NOMO-1 treated with dmso at 0.1 percent for 144 hours (cell line): Measurements from ENCODE around the gene CD226.
"Not testable (repeated sequence)": the region's sequence is repeated elsewhere in the genome, so short reads cannot be mapped to it uniquely, and the experiment has no call there.

Source experiments
- DNase-seq: peaks from one replicate; lab custom pipeline; 2025; ENCODE audit not compliant: unreplicated experiment; lab: John Stamatoyannopoulos, UW

The CD226 gene

DNA sequence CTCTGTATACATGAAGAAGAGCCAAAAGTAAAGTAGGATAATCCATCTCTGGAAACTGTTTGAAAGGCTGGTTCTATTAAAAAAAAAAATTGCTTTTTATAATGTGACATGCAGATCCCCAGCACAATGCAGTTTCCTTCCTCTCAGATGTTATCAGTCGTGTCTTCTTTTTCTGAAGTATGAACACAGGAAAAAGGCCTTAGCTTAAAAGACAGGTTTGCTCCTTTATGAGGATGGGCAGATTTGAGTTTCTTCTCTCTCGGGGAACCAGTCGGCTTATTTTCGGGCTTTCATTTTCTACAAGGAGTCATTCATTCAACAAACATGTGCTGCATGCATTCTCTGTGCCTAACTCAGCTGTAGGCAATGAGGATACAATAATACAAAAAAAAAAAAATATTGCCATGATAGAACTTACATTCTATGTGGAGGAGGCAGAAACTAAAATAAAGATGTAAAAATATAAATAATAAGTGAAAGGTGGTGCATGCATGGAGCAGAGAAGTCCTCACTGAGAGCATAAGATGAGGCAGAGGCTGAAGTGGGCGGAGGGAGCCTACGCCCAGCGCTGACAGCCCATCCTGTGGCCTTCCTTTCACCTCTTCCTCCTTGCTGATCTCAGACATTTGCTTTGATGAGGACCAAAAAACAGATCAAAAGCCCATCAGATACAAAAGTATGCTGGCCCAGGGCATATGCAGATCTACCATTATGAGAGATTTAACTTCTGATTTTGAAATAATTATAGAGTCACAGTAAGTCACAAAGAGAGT, at the start of gene CD226:
Gene CD226, minus strand, starts transcription at position 513 of the 773 bp plus-strand sequence. Its CDS starts 467 bp downstream, at position 46.
- no peak for DNase-seq

DNA sequence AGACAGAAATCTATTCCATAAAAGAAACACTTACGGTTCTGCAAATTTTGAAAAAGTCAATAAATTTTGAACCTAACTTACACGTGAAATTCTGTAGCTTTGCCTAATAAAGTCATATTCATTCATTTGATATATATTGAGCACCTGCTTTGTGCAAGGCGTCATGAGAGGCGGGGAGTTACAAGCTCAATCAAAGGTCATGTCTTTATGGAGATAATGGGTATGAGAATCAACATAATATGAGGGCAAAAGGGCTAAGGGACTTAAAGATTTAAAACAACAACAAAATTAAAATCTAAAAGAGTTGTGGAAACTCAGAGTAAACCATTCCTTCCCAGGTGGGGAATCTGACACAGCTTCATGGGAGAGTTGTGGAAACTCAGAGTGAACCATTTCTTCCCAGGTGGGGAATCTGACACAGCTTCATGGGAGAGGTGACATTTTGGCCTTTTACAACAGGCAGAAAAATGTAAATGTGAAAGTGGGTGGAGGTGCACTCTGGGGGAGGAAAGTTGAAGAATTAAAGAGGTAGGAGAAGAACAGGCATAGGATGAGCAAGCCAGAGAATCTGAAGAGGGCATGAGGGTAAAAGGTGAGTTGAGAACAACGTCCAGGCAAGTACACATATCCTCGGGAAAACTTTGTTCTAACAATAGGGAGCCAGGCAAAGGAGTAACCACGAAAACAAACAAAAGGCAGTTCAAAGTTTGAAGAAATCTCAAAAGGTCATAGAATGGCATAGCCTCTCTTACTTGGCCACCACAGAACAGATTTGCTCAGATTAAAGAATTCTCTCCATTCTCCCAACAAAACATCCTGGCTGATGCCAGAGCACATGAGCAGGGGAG, 49.5 kb upstream of the CD226 start:
- no peak for DNase-seq

DNA sequence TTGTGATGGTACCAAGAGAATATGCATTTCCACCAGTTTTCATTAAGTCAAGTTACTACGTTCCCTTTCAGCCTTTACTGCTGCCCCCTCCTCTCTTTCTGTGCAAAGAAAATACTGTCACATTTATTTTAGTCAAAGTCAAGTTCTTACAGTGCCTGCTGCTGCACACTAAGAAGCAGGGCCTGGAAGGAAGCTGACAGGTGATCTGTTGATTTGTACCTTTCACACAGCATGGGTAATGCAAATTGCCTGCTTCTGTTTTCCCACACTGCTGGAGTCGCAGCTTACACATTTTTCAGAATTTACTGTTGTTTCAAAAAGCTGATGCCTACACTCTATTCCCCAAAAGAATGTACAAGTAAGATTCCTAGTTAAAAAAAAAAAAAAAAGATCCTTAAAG, 48.7 kb upstream of the CD226 start:
- DNase-seq, result no peak

DNA sequence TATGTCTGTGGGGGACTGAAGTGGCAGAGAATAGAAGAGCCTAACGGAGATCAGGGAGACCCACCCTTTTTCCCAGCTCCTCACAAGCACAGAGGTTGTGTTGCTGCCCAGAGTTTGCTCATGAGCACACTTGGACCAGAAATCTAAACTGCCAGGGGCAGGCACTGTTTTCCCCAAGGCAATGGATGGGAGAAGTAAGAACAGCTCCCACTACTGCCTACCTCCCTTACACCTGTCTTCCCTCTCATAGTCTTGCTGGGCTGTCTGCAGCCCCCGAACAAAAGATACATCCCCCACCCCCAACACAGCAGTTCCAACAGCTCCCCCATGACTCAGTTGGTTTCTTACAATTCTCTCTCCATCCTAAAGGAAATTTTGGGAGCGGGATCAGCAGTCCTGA, 48.1 kb upstream of the CD226 start:
- no peak for DNase-seq

DNA sequence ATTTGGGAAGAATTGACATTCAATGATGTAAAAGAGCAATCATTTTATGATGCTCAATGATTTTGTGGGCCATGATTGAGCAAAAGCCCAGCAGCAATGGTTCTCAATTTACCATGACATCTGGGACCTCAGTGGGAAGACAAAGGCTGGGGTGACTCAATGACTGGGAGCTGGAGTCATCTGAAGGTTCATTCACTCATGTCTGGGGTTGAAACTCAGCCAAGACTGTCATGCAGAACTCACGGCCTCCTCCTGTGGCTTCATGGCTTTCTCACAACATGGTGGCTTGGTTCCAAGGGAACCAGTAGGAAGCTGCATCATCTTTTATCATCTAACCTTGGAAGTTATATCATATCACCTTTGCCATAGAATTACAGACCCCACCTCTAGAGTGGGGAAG, 45.1 kb upstream of the CD226 start:
- no peak for DNase-seq

DNA sequence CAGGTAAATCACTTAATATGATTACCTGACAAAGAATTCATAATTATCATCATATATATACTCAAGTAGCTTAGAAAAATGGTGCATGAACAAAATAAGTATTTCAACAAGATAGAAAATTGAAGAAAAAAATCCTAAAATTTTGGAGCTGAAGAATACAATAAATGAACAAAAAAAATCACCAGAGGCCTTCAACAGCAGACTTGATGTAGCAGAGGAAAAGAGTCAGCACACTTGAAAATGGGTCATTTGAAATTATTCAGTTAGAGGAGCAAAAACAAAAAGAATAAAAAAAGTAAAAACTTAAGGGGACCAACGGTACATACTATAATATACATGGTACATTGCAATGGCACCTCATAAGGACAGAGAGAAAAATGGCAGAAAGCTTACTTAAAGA, 40.2 kb upstream of the CD226 start:
- no peak for DNase-seq

DNA sequence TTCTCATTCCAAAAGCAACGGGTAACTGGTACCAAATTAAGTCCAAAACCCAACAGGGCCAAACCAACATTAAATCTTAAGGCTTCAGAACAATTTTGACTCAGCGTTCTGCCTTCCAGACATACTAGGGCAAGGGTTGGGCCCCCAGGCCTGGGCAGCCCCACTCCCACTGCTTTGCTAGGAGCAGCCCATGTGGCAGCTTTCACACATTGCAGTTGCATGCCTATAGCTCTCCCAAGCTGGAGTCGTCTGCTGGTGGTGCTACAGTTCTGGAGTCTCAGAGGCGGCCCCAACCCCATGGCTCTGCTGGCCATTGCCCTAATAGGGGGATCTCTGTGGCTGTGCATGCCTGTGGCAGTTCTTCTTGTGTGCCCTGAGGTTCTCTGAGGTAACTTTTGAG, 37.6 kb upstream of the CD226 start:
- DNase-seq, result no peak

DNA sequence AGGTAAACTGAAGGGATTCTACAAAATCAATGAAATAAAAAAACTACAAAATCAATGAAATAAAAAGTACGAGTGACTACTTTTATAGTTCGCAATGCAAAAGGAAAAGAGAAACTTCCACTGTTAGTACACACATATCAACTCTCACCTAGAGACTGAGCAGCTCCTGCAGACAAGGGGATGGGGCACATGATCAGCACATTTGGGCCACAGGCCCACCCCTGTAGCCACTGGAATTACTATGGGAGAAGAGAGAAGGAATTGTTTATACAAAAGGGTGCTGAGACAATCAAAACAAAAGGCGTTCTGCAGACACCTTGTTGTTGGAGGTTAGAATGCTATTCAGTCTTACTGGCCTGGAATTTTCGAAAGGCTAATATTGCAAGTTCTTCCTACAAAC, 34.7 kb upstream of the CD226 start:
- no peak for DNase-seq

DNA sequence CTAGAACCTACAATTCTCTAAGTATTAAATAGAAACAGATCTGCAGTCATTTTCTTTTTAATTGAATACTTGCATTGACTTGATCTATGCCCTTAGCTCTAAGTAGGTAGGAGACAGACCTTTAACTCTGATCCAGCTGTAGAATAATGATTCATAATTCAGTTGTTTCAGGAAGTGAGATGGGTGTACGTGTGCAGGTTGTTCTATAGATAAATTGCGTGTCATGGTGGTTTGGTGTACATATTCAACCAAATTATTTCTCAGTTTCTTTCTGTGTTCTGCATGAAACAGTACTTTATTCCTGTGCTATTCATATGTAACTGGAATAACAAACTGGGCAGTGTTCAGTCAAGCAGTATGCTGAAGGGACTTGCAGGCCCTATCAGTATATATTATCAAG, 34.3 kb upstream of the CD226 start:
- DNase-seq, result no peak

DNA sequence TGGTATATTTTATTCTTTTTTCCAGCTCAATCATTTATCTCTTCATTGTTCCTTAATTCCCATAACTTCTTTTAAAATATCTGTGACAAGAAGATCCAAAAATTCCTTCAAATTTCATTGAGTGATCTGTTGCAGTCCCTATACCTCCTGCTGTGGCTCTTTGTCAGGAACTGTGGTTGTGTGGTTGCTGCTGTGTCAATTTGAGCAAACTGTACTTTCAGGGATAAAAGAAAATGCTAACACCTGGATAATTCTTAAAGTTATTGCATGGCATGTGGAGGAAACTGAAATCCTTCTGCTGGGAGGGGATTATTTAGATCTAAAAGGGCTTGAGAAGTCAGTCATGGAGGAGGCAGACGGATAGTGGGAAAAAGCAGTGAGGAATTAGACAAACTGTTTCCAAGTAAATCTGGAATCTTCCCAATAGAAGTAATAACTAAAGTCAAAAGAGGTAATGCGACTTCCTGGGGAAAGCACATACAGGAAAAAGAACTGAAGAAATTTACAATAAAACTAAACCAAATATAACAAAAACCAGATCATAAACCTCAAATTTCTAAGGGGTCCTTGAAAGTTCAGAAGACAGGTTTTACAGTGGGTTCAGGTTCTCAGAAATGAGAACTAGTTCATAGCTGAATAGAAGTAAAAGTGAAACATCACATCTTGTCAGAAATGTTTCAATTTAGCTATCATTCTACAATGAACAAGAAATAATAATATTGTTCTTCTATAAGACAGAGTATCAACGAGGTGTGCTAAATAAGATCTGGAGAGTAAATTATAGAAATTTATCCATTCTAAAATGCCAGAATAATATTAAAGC, 33.5 kb upstream of the CD226 start:
- no peak for DNase-seq

DNA sequence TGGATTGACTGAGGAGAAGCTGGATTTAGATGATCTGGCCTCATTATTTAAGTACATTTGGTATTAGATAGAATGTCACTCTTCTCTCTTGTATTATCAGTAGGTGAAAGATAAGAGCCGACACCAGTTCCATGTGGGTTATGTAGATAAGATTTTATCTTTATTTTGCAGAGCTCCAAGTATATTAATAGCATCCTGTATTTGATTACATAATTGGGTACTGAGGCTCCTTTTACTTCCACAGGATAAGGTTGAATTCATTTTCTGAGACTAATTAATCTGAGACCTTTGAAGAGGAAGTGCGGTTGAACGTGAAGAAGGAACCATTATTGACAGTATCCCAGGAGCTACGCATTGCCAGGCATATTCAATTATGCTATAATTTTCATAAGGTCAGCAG, 32.8 kb upstream of the CD226 start:
- DNase-seq, result no peak

DNA sequence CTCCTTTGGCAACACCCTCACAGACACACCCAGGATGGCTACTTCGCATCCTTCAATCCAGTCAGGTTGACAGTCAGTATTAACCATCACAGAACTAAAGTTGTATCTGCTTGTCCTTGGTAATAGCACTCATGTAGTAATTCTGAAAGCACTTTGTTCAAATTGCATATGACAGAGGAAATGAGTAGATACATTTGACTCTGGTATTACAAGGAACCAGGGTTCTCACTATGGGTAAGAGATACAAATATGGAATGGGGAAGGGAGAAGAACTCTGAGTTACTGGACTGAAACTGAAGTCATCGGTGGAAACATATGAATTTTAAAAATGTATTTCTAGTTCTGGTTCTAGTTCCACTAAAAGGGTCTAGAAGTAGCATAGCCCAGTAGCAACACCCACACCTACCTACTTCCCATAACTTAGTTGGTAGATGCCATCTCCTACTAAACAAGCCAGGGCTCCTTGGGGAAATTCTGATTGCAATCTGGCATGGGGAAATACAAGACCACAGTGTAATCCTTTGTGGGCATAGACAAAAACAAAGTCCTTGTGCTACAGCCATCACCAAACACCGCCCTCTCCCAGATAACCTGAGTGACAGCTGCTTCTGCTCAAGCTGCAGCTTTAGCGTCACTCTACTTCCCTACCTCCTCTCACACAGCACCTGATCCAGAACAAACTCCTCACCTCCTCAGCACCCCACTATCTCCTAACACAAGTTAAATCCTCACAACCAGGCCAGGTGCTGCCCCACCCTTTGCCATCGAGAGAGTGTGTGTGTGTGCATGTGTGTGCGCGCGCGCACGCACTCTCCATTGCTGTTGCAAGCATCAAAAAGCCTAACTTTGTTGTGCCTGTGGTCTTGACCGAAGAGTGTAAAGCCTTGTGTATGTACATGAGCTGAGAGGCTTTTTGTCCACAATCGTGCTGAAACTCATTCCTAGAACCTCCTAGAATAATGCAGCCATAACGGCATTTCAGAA, 31.4 kb upstream of the CD226 start:
- DNase-seq, result no peak

DNA sequence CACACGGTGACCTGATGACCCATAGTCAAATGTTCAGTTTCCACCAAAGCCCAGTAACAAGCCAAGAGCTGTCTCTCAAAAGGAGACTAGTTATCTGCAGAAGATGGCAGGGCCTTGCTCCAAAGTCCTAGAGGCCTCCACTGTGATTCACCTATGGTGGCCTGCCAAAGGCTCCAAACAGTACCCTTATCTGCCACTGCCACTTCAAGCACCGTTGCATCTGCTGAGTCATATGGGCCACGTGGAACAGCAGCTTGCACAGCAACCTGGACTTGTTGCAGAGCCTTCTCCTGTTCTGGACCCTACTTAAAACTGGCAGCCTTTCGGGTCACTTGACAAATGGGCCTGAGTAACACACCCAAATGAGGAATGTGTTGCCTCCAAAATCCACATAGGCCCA, 27.6 kb upstream of the CD226 start:
- DNase-seq, result not testable (repeated sequence)

DNA sequence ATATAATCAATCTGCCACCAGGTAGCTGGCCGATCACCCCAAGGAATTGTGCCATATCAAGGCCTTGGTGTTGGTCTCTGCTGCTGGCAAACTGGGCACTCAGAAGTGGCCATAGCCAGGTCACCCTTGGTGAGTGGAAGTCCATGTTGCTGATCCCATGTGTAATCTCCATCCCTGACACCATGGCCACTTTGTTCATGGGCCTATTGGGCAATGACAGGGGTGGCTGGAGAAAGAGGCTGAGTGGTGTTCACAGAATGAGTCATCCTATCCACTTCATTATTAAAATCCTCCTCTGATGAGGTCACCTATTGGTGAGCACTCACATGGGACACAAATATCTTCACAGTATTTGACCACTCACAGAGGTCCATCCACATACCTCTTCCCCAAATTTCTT, 26.7 kb upstream of the CD226 start:
- DNase-seq, result no peak

DNA sequence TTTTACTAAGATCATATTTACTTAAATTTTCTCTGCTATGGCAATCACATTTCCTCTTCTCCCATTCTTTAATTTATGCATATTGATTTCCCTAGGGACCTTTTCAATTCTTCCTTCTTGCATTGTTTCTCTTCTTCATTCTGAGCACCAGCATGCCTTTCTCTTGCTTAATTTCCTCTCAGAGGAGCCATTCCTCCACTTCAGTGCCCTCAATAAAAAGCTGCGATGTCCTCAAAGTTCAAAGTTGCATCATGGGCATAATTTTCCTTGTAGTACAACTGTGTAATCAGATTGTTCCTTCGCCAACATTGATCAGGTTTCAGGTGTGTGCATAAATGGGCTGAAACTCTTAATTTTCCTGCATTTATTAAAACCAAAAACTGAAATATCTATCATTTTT, 21.8 kb upstream of the CD226 start:
- no peak for DNase-seq

DNA sequence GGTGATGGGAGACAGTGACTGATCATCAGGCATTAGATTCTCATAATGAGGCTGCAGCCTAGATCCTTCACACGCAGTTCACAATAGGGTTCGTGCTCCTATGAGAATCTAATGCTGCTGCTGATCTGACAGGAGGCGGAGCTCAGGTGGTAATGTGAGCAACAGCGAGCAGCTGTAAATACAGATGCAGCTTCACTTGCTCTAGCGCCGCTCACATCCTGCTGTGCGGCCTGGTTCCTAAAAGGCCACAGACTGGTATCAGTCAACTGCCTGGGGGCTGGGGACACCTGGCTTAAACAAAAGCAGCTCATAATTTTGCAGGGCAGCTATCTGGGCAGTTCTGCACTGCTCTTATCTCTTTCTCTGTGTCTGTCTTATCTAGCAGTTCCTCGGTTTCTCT, 20.4 kb upstream of the CD226 start:
- DNase-seq, result no peak

DNA sequence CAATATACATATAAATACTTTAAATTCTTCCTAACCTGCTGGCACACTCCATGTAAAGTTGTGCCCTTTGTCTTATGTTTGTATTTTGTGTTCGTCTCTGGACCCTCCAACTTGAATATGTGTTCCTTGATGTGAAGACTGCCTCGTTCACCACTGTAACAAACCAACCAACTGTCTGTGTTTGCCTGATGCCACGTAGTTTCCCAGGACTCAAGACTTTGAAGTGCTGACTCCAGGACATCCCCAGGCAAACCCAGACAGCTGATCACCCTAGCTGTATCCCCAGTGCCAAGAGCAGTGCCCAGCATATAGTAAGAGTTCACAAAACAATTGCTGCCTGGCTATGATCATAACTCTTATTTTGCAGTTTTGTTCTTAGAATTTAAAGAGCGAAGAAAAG, 15.5 kb upstream of the CD226 start:
- no peak for DNase-seq

DNA sequence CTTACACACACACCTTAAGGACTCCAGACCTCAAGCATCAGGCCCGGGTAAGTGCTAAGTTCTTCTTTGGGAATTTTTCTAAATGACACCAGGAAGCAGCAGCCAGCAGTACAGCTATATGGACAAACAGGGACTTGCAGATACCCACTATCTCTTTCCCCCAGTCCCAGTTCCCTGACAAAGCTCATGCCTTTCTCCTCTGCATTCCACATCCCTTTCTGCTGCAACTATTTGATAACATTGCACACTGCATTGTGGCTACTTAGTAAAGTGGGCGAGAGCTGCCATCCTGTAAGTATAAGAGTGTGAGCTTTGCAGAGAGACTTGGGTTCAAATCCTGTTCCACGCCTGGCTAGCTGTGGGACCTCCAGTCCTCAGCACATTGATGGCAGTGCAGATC, 14.0 kb upstream of the CD226 start:
- DNase-seq, result no peak

DNA sequence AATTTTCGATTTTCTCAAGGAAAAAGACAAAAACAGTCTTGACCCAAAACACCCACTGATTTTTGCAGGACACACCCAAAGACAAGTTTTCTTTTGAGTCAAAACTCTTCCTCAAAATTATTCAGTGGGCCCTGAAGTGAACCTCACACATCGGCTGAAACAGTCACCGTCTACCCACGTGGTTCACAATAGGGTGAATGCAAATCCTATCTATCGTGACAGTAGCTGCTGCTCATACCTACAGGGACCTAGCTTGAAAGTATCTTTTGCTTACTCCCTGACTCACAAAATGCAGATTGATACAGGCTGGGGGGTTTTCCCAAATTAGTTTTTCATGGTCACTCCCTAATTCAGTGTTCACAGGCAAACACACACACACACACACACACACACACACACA, 10.7 kb upstream of the CD226 start:
- no peak for DNase-seq

DNA sequence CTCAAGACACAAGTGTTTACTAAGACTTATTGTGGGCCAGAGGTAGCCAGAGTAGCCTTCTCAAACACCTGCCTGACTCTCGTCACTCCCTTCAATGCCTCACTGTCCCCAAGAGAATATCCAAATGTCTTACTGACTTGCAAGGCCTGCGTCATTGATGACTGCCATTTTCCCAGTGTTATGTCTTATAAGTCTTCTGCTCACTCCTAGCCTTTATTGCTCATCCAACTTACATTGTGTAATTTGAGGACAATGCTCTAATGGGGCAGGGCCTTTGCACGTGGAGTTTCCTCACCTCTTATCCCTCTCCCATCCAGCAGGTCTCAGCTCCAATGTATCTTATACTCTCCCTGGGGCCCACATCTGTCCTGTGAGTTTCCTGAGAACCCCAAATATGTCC, 10.1 kb upstream of the CD226 start:
- DNase-seq, result no peak
